ENCODE results near the gene CNOT3.

Gene CNOT3

GRCh38 chr19:54199401-54199800 lies 61.8 kb downstream of the CNOT3 start:
- peak overlapping the region in 1 of 10 experiments; percentile 96; a peak in 1 of 20 replicates for H3K4me3 ChIP-seq
- peaks cover 34 to 61% (median 36%) of the 10 kb centered on the region in 10 experiments for H3K4me1 ChIP-seq
- no peaks in the 10 kb centered on the region for H3K27me3 ChIP-seq
- H3K9me3 ChIP-seq (replicated peaks in 1 of 11), result no peaks in the 10 kb centered on the region; a peak in 1 of 22 replicates
- H4K20me1 ChIP-seq, result peaks cover 33 to 38% (median 35%) of the 10 kb centered on the region in 11 experiments; a peak in 21 of 22 replicates
- peak overlapping the region in 10 of 11 experiments; percentile 78 to 98 (median 86); a peak in 18 of 22 replicates for H3K4me2 ChIP-seq
- peak overlapping the region; percentile 91 to 99 (median 97); a peak in 16 of 22 replicates for H3K9ac ChIP-seq
- H3K27ac ChIP-seq, result peak overlapping the region in 10 of 11 experiments; percentile 95 to 100 (median 98); a peak in 12 of 22 replicates
- TF ChIP-seq Cebpa-rat (IDR thresholded peaks at IDR 0.05), result no peak
- peaks cover 46 to 76% (median 61%) of the 10 kb centered on the region in 11 experiments for H3K36me3 ChIP-seq

- peaks cover 33 to 54% (median 52%) of the 10 kb centered on the region in 11 experiments; a peak in 21 of 22 replicates for H4K20me1 ChIP-seq
- no peaks in the 10 kb centered on the region; a peak in 1 of 22 replicates for H3K9me3 ChIP-seq (replicated peaks in 1 of 11)
- H3K36me3 ChIP-seq, result peaks cover 52 to 77% (median 66%) of the 10 kb centered on the region in 11 experiments
- H3K27me3 ChIP-seq, result no peaks in the 10 kb centered on the region
- peak overlapping the region; percentile 87 to 99 (median 97) for H3K4me2 ChIP-seq
- peaks cover 53 to 61% (median 53%) of the 10 kb centered on the region in 10 experiments for H3K4me1 ChIP-seq
- no peak for TF ChIP-seq Cebpa-rat (IDR thresholded peaks at IDR 0.05)
- H3K27ac ChIP-seq, result peak overlapping the region; percentile 95 to 100 (median 97)
- peak overlapping the region; percentile 91 to 99 (median 97) for H3K9ac ChIP-seq
- H3K4me3 ChIP-seq, result peak overlapping the region; percentile 81 to 98 (median 96)
Observed at GRCh38 chr19:54201172-54201701, 63.7 kb downstream of the CNOT3 start.

- Histone ChIP-seq H3K4me2 (peak overlapping the region; percentile 87 to 99 (median 97)), H3K27ac (peak overlapping the region; percentile 95 to 100 (median 97)), H3K4me3 (peak overlapping the region; percentile 81 to 98 (median 96)), H3K9ac (peak overlapping the region; percentile 91 to 99 (median 97)), H3K4me1 (peaks cover 53 to 63% (median 61%) of the 10 kb centered on the region in 10 experiments), H4K20me1 (peaks cover 33 to 62% (median 60%) of the 10 kb centered on the region in 11 experiments; a peak in 21 of 22 replicates), H3K27me3 (no peaks in the 10 kb centered on the region), H3K36me3 (peaks cover 59 to 79% (median 68%) of the 10 kb centered on the region in 11 experiments), H3K9me3 (replicated peaks in 1 of 11) (no peaks in the 10 kb centered on the region; a peak in 1 of 22 replicates)
- peak in 2 of 11 experiments; percentile 32 to 38; a peak in 1 of 22 replicates for TF ChIP-seq Cebpa-rat (IDR thresholded peaks at IDR 0.05)
Observed at GRCh38 chr19:54201980-54202379, 64.4 kb downstream of the CNOT3 start.

- peak overlapping the region; percentile 81 to 98 (median 96) for H3K4me3 ChIP-seq
- H3K4me1 ChIP-seq, result peaks cover 49 to 75% (median 68%) of the 10 kb centered on the region in 10 experiments
- H3K9ac ChIP-seq, result peak overlapping the region; percentile 91 to 99 (median 97)
- H3K36me3 ChIP-seq, result peaks cover 66 to 77% (median 68%) of the 10 kb centered on the region in 11 experiments
- no peaks in the 10 kb centered on the region for H3K27me3 ChIP-seq
- peaks cover 33 to 74% (median 64%) of the 10 kb centered on the region in 11 experiments; a peak in 21 of 22 replicates for H4K20me1 ChIP-seq
- peak overlapping the region; percentile 87 to 99 (median 97) for H3K4me2 ChIP-seq
- H3K9me3 ChIP-seq (replicated peaks in 1 of 11), result no peaks in the 10 kb centered on the region; a peak in 1 of 22 replicates
- TF ChIP-seq Cebpa-rat (IDR thresholded peaks at IDR 0.05), result no peak
- peak overlapping the region; percentile 95 to 100 (median 97) for H3K27ac ChIP-seq
Observed at GRCh38 chr19:54203151-54203611, 65.6 kb downstream of the CNOT3 start.

- TF ChIP-seq Cebpa-rat (IDR thresholded peaks at IDR 0.05), result no peak
- Histone ChIP-seq H3K4me3 (peak overlapping the region; percentile 81 to 98 (median 96); a peak in 19 of 20 replicates), H3K27ac (peak overlapping the region; percentile 30 to 100 (median 97); a peak in 19 of 22 replicates), H3K4me1 (peaks cover 52 to 88% (median 79%) of the 10 kb centered on the region in 10 experiments), H3K9ac (peak overlapping the region; percentile 91 to 99 (median 97)), H3K36me3 (peaks cover 68 to 86% (median 82%) of the 10 kb centered on the region in 11 experiments), H3K4me2 (peak overlapping the region; percentile 87 to 99 (median 97)), H4K20me1 (peaks cover 33 to 91% (median 64%) of the 10 kb centered on the region in 11 experiments; a peak in 21 of 22 replicates), H3K27me3 (no peaks in the 10 kb centered on the region), H3K9me3 (replicated peaks in 1 of 11) (no peaks in the 10 kb centered on the region; a peak in 1 of 22 replicates)
Observed at GRCh38 chr19:54204767-54205468, 67.4 kb downstream of the CNOT3 start.
